A549 (cell line): Measurements from ENCODE around the gene GPLD1. TPM values are rescaled to one million over a fixed set of nuclear protein-coding genes. Genes with fewer than 3 reads are reported as not detected.
A peak's percentile ranks its signal among the peaks of the same experiment; 100 is the strongest.

Experiments used
- ATAC-seq, 2 experiments: fragments of 200-7000 bp in 1 of 2; fragments of >200 bp in 1 of 2; cut with Nextera tagmentation in 1 of 2; cut with Tn5 transposase in 1 of 2; 3 replicates each; pipeline versions ENCODE4 v1.8.0 to v1.9.1; 2018 to 2020; ENCODE audit warnings: mild to moderate bottlenecking in 1 of 2, moderate library complexity in 1 of 2
- CTCF ChIA-PET: fragments of 300-600 bp; sonication (Branson Sonifier 250); formaldehyde crosslinking; extraction: SDS; loops from one replicate; lab custom pipeline; 2021; ENCODE audit warnings: antibody characterized with exemption, inconsistent platforms; lab: Yijun Ruan, JAX
- POLR2A ChIA-PET: fragments of 350-600 bp; formaldehyde crosslinking; extraction: SDS; loops from one replicate; lab custom pipeline; 2021; ENCODE audit warnings: antibody characterized with exemption, inconsistent platforms; lab: Yijun Ruan, JAX
- DNase-seq, 2 experiments: peaks; one replicate each; pipeline versions ENCODE4 v3.0.0 to v3.0.0-alpha.2; 2011 to 2016; ENCODE audit warnings: low read depth in 1 of 2, low spot score in 1 of 2
- FAIRE-seq: peaks from 2 replicates; lab custom pipeline; 2011; peaks lifted over from hg19 to GRCh38; lab: Jason Lieb, UNC
- H3K27ac ChIP-seq, 2 experiments: fragments of >200 bp; sonication (Bioruptor Twin); formaldehyde crosslinking; 3 replicates each; pipeline ENCODE4 v1.5.1; 2016 to 2017
- H3K4me1 ChIP-seq: fragments of >200 bp; sonication (Bioruptor Twin); formaldehyde crosslinking; 3 replicates; pipeline ENCODE4 v1.6.1; 2016
- H3K4me2 ChIP-seq: fragments of >200 bp; sonication (Bioruptor Twin); formaldehyde crosslinking; 3 replicates; pipeline ENCODE4 v1.6.1; 2016
- H3K4me3 ChIP-seq: fragments of >200 bp; sonication (Bioruptor Twin); formaldehyde crosslinking; 3 replicates; pipeline ENCODE4 v1.5.1; 2016
- H3K9me3 ChIP-seq: fragments of >200 bp; sonication (Bioruptor Twin); formaldehyde crosslinking; 3 replicates; pipeline ENCODE4 v1.6.1; 2016
- CHD2 ChIP-seq: fragments of 150-350 bp; IDR thresholded peaks from 2 replicates; pipeline ENCODE4 v1.6.1; 2014; ENCODE audit warnings: low read length; ENCODE audit not compliant: partially characterized antibody
- HDAC2 ChIP-seq: fragments of 200-600 bp; sonication (generic); IDR thresholded peaks from 2 replicates; pipeline ENCODE4 v1.6.1; 2016
- HOXB13 ChIP-seq: fragments of 250-450 bp; sonication (Bioruptor Pico); IDR thresholded peaks from 2 replicates; pipeline ENCODE4 v1.5.0; 2020; ENCODE audit warnings: low read depth, mild to moderate bottlenecking, moderate library complexity
- HOXB5 ChIP-seq: fragments of 250-450 bp; sonication (Bioruptor Pico); IDR thresholded peaks from 2 replicates; pipeline ENCODE4 v1.5.0; 2020; ENCODE audit warnings: mild to moderate bottlenecking, moderate library complexity
- MAZ ChIP-seq: fragments of 150-350 bp; IDR thresholded peaks from 2 replicates; pipeline ENCODE4 v1.6.1; 2014; ENCODE audit warnings: antibody characterized with exemption, low read depth, low read length, borderline replicate concordance
- NFE2L2 ChIP-seq: fragments of 150-350 bp; conservative IDR thresholded peaks from 2 replicates; pipeline ENCODE4 v1.6.1; 2014; ENCODE audit warnings: low read length
- POLR2A ChIP-seq: IDR thresholded peaks from 2 replicates; pipeline ENCODE4 v1.6.1; 2012; ENCODE audit warnings: mild to moderate bottlenecking, low read length
- RAD21 ChIP-seq, 2 experiments: fragments of >200 bp in 1 of 2; sonication (Bioruptor Twin) in 1 of 2; formaldehyde crosslinking in 1 of 2; IDR thresholded peaks in 1 of 2; conservative IDR thresholded peaks in 1 of 2; 2 replicates in 1 of 2; 3 replicates in 1 of 2; pipeline ENCODE4 v1.6.1; 2012 to 2018; ENCODE audit warnings: inconsistent platforms in 1 of 2
- SREBF2 ChIP-seq: fragments of 450-650 bp; IDR thresholded peaks from 2 replicates; pipeline ENCODE4 v1.6.1; 2014; ENCODE audit warnings: mild to moderate bottlenecking, moderate library complexity
- ZSCAN20 ChIP-seq: fragments of 250-450 bp; sonication (Bioruptor Pico); IDR thresholded peaks from 2 replicates; pipeline ENCODE4 v1.8.0; 2022; ENCODE audit warnings: mild to moderate bottlenecking, moderate library complexity
- WGBS: methylation state at CpG from one replicate; pipeline ENCODE4 v1.1.6; 2017; ENCODE audit errors: missing lambda C conversion rate; 5-methylcytosine and 5-hydroxymethylcytosine counted together
- polyA plus RNA-seq, 4 experiments: library from polyadenylated mRNA; depleted of rRNA in 3 of 4; stranded (reverse); fragments of >200 nt; fragmentation: RNase III in 1 of 4; extraction: RNeasy Plus Mini Kit Qiagen cat#74134 plus additional on column Dnase treatment in 1 of 4; gene quantifications; 2 replicates in 3 of 4; 3 replicates in 1 of 4; pipeline ENCODE4 v1.2.3, GENCODE V29; 2011 to 2017
- TF ChIP-seq, protein P1 (sequence below): fragments of 150-350 bp; IDR thresholded peaks from 2 replicates; pipeline ENCODE4 v1.6.1; 2014; ENCODE audit warnings: low read depth, mild to moderate bottlenecking, low read length
- TF ChIP-seq, protein P2 (sequence below): IDR thresholded peaks from 2 replicates; pipeline ENCODE4 v1.6.1; 2012
- TF ChIP-seq, protein P3 (sequence below): fragments of >200 bp; sonication (Bioruptor Twin); formaldehyde crosslinking; IDR thresholded peaks from 2 replicates; pipeline ENCODE4 v1.6.1; 2016
- TF ChIP-seq, protein P4 (sequence below): fragments of >200 bp; sonication (Bioruptor Twin); formaldehyde crosslinking; IDR thresholded peaks from 3 replicates; pipeline ENCODE4 v1.6.1; 2016
- TF ChIP-seq, protein P5 (sequence below): IDR thresholded peaks from 2 replicates; pipeline ENCODE4 v1.6.1; 2012

The GPLD1 gene
- polyA plus RNA-seq, 2 of the 4 experiments (the other 2 are of a cell fraction) = 1.3 to 2.6 TPM

DNA sequence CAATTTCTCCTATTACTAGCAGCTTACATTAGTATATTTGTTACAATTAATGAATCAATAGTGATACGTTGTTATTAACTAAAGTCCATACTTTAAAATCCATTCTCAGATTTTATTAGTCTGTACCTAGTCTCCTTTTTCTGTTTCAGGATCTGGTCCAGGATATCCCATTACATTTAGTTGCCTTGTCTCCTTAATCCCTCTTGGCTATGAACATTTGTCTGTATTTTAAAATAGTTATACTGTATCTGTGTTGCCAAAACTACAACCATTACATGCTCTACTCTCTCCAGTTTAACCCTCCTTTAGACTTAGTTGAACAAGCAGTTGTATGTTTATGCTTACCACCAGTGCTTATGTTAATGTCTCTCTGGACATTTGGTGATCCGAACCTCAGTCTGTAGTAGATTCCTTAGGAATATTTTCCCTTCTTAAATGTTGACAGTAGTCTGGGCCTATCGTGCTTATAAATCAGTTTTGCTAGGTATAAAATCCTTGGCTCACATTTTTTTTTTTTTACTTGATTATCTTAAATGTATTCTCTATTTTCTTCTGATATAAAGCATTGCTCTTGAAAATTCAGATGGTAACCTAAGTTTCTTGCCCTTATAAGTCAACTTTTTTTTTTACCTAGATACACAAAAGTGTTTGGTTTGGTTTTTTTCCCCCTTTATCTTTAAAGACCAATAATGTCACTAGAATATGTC lies 17.6 kb upstream of the GPLD1 start:
- Histone ChIP-seq H3K4me2 (no peak overlapping the region), H3K9me3 (no peaks in the 10 kb centered on the region; the same call in 2 of the 3 replicates), H3K4me1 (peaks cover 12% of the 10 kb centered on the region; the same call in 2 of the 3 replicates), H3K4me3 (no peak overlapping the region), H3K27ac (no peak overlapping the region)
- WGBS = 92% methylated on average over 3 of the region's 3 CpGs
- TF ChIP-seq MAZ = no peak
- TF ChIP-seq POLR2A = no peak
- TF ChIP-seq, protein P1, sequence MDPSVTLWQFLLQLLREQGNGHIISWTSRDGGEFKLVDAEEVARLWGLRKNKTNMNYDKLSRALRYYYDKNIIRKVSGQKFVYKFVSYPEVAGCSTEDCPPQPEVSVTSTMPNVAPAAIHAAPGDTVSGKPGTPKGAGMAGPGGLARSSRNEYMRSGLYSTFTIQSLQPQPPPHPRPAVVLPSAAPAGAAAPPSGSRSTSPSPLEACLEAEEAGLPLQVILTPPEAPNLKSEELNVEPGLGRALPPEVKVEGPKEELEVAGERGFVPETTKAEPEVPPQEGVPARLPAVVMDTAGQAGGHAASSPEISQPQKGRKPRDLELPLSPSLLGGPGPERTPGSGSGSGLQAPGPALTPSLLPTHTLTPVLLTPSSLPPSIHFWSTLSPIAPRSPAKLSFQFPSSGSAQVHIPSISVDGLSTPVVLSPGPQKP = no peak
- TF ChIP-seq HOXB5 (CRISPR knock-in tag) = no peak
- ChIA-PET POLR2A (no interaction called here), CTCF (no interaction called here)
- FAIRE-seq = no peak
- no peak for DNase-seq
- ATAC-seq = no peak

DNA sequence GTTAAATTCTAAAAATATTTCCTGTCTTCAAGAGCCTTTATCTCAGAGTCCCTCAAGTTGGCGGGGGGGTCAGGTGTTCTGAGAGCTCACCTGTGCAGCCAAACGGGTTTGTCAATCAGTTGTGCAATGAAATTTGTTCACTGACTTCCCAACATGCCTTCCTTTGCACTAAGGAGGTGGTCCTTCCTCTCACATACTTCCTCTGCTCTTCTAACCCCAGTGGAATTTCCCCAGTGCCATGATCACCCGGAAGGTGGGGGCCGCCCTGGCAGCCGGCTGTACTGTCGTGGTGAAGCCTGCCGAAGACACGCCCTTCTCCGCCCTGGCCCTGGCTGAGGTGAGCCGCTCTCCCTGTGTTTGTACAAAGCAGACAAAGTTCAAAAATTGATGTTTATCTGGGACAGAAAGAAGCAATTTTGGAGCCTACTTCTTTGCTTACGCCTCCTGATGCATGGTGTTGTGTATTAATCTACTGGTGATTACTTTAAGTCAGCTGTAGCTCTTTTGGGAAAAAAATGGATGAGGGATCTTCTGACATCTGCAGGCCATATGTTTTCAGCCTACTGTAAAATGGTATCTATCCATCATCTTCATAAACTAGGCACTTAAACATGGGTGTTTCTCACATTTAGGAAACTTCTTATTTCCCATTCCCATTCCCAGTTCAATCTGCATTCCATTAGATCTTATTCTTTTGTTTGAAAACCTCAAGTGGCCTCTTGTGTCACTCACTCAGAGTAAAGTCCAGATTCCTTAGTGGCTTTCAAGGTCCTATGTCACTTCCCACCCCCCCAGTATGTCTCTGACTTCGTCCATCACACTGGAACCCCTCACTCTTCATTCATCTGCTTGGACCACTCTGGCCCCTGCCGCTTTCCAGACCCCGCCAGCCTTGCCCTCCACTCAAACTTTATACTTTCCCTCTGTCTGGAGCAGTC lies 15.5 kb upstream of the GPLD1 start:
- WGBS = 81% methylated on average over 14 of the region's 14 CpGs
- H3K4me2 ChIP-seq = peak overlapping the region; percentile 21; the same call in 1 of the 3 replicates
- no peak overlapping the region for H3K4me3 ChIP-seq
- FAIRE-seq (no peak), DNase-seq (peak in 1 of 2 experiments; percentile 12), ATAC-seq (peak in 1 of 2 experiments; percentile 61; a peak in 3 of 6 replicates)
- peaks cover 14% of the 10 kb centered on the region; the same call in 2 of the 3 replicates for H3K4me1 ChIP-seq
- no peak overlapping the region for H3K27ac ChIP-seq
- ChIA-PET POLR2A (no interaction called here), CTCF (no interaction called here)
- H3K9me3 ChIP-seq = no peaks in the 10 kb centered on the region; the same call in 2 of the 3 replicates
- no peak for TF ChIP-seq HOXB13 (CRISPR knock-in tag)

DNA sequence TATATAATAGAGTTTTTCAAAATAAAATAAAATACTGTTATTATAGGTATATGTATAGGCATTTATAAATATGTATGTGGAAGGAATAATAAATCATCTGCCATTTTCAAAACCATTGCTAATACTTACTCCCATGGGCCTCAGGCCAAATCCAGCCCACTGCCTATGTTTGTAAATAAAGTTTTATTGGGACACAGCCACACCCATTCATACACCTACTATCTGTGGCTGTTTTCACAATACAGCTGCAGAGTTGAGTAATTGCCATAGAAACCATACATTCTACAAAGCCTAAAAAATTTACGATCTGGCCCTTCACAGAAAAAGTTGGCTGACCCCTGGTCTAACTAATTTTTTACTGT lies 14.9 kb upstream of the GPLD1 start:
- ChIA-PET CTCF (no interaction called here), POLR2A (no interaction called here)
- no peak for TF ChIP-seq NFE2L2
- TF ChIP-seq, protein P2, sequence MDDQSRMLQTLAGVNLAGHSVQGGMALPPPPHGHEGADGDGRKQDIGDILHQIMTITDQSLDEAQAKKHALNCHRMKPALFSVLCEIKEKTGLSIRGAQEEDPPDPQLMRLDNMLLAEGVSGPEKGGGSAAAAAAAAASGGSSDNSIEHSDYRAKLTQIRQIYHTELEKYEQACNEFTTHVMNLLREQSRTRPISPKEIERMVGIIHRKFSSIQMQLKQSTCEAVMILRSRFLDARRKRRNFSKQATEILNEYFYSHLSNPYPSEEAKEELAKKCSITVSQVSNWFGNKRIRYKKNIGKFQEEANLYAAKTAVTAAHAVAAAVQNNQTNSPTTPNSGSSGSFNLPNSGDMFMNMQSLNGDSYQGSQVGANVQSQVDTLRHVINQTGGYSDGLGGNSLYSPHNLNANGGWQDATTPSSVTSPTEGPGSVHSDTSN = no peak
- TF ChIP-seq, protein P3, sequence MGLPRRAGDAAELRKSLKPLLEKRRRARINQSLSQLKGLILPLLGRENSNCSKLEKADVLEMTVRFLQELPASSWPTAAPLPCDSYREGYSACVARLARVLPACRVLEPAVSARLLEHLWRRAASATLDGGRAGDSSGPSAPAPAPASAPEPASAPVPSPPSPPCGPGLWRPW = no peak
- TF ChIP-seq ZSCAN20 (CRISPR knock-in tag) = no peak
- no peak for TF ChIP-seq SREBF2
- no peak for TF ChIP-seq HDAC2
- TF ChIP-seq CHD2 = no peak
- TF ChIP-seq, protein P4, sequence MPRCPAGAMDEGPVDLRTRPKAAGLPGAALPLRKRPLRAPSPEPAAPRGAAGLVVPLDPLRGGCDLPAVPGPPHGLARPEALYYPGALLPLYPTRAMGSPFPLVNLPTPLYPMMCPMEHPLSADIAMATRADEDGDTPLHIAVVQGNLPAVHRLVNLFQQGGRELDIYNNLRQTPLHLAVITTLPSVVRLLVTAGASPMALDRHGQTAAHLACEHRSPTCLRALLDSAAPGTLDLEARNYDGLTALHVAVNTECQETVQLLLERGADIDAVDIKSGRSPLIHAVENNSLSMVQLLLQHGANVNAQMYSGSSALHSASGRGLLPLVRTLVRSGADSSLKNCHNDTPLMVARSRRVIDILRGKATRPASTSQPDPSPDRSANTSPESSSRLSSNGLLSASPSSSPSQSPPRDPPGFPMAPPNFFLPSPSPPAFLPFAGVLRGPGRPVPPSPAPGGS = no peak
- TF ChIP-seq MAZ = no peak
- TF ChIP-seq RAD21 (conservative IDR thresholded peaks at IDR 0.05 in 1 of 2, IDR thresholded peaks at IDR 0.05 in 1 of 2) = no peak
- TF ChIP-seq, protein P5, sequence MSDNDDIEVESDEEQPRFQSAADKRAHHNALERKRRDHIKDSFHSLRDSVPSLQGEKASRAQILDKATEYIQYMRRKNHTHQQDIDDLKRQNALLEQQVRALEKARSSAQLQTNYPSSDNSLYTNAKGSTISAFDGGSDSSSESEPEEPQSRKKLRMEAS = no peak
- 100% methylated on average over 1 of the region's 1 CpG for WGBS
- H3K27ac ChIP-seq = no peak overlapping the region
- H3K4me1 ChIP-seq = peaks cover 14% of the 10 kb centered on the region; the same call in 2 of the 3 replicates
- no peak overlapping the region for H3K4me2 ChIP-seq
- FAIRE-seq (no peak), DNase-seq (peak in 1 of 2 experiments; percentile 7), ATAC-seq (no peak)
- no peak overlapping the region for H3K4me3 ChIP-seq
- no peaks in the 10 kb centered on the region; the same call in 2 of the 3 replicates for H3K9me3 ChIP-seq
